A549 (cell line): ENCODE data around the gene IQCC. TPM values are rescaled to one million over a fixed set of nuclear protein-coding genes. Genes with fewer than 3 reads are reported as not detected.

ENCODE experiments used
- ATAC-seq, 2 experiments: fragments of 200-7000 bp in 1 of 2; fragments of >200 bp in 1 of 2; cut with Nextera tagmentation in 1 of 2; cut with Tn5 transposase in 1 of 2; 3 replicates each; pipeline versions ENCODE4 v1.8.0 to v1.9.1; 2018 to 2020; ENCODE audit warnings: mild to moderate bottlenecking in 1 of 2, moderate library complexity in 1 of 2
- CTCF ChIA-PET: fragments of 300-600 bp; sonication (Branson Sonifier 250); formaldehyde crosslinking; extraction: SDS; loops from one replicate; lab custom pipeline; 2021; ENCODE audit warnings: antibody characterized with exemption, inconsistent platforms; lab: Yijun Ruan, JAX
- POLR2A ChIA-PET: fragments of 350-600 bp; formaldehyde crosslinking; extraction: SDS; loops from one replicate; lab custom pipeline; 2021; ENCODE audit warnings: antibody characterized with exemption, inconsistent platforms; lab: Yijun Ruan, JAX
- DNase-seq, 2 experiments: peaks; one replicate each; pipeline versions ENCODE4 v3.0.0 to v3.0.0-alpha.2; 2011 to 2016; ENCODE audit warnings: low read depth in 1 of 2, low spot score in 1 of 2
- FAIRE-seq: peaks from 2 replicates; lab custom pipeline; 2011; peaks lifted over from hg19 to GRCh38; lab: Jason Lieb, UNC
- H3K27ac ChIP-seq, 2 experiments: fragments of >200 bp; sonication (Bioruptor Twin); formaldehyde crosslinking; 3 replicates each; pipeline ENCODE4 v1.5.1; 2016 to 2017
- H3K4me1 ChIP-seq: fragments of >200 bp; sonication (Bioruptor Twin); formaldehyde crosslinking; 3 replicates; pipeline ENCODE4 v1.6.1; 2016
- H3K4me2 ChIP-seq: fragments of >200 bp; sonication (Bioruptor Twin); formaldehyde crosslinking; 3 replicates; pipeline ENCODE4 v1.6.1; 2016
- H3K4me3 ChIP-seq: fragments of >200 bp; sonication (Bioruptor Twin); formaldehyde crosslinking; 3 replicates; pipeline ENCODE4 v1.5.1; 2016
- H3K9me3 ChIP-seq: fragments of >200 bp; sonication (Bioruptor Twin); formaldehyde crosslinking; 3 replicates; pipeline ENCODE4 v1.6.1; 2016
- ATOH8 ChIP-seq: fragments of 250-450 bp; sonication (Bioruptor Pico); IDR thresholded peaks from 2 replicates; pipeline ENCODE4 v1.5.0; 2020; ENCODE audit warnings: low read depth, mild to moderate bottlenecking, moderate library complexity
- BCL3 ChIP-seq: fragments of >200 bp; sonication (Bioruptor Twin); formaldehyde crosslinking; IDR thresholded peaks from 3 replicates; pipeline ENCODE4 v1.6.1; 2016
- CBX2 ChIP-seq: fragments of 200-600 bp; sonication (generic); IDR thresholded peaks from 2 replicates; pipeline ENCODE4 v1.6.1; 2016; ENCODE audit warnings: low read depth, mild to moderate bottlenecking, borderline replicate concordance
- CHD2 ChIP-seq: fragments of 150-350 bp; IDR thresholded peaks from 2 replicates; pipeline ENCODE4 v1.6.1; 2014; ENCODE audit warnings: low read length; ENCODE audit not compliant: partially characterized antibody
- CTCF ChIP-seq: fragments of >200 bp; sonication (Bioruptor Twin); formaldehyde crosslinking; IDR thresholded peaks from 3 replicates; pipeline ENCODE4 v1.5.1; 2016
- EHF ChIP-seq: fragments of 250-450 bp; sonication (Bioruptor Pico); IDR thresholded peaks from 2 replicates; pipeline ENCODE4 v1.5.0; 2020; ENCODE audit warnings: mild to moderate bottlenecking
- EHMT2 ChIP-seq: fragments of 200-600 bp; sonication (generic); IDR thresholded peaks from 2 replicates; pipeline ENCODE4 v1.6.1; 2016; ENCODE audit warnings: antibody characterized with exemption, low read depth, mild to moderate bottlenecking, moderate library complexity
- EP300 ChIP-seq, 2 experiments: fragments of >200 bp; sonication (Bioruptor Twin); formaldehyde crosslinking; IDR thresholded peaks; 2 replicates in 1 of 2; 3 replicates in 1 of 2; pipeline ENCODE4 v1.6.1; 2016 to 2017
- ESRRA ChIP-seq: fragments of 150-350 bp; IDR thresholded peaks from 2 replicates; pipeline ENCODE4 v1.6.1; 2014; ENCODE audit warnings: mild to moderate bottlenecking, low read length, borderline replicate concordance
- HOXA7 ChIP-seq: fragments of 250-450 bp; sonication (Bioruptor Pico); IDR thresholded peaks from 2 replicates; pipeline ENCODE4 v1.5.0; 2020; ENCODE audit warnings: mild to moderate bottlenecking, moderate library complexity
- HOXB13 ChIP-seq: fragments of 250-450 bp; sonication (Bioruptor Pico); IDR thresholded peaks from 2 replicates; pipeline ENCODE4 v1.5.0; 2020; ENCODE audit warnings: low read depth, mild to moderate bottlenecking, moderate library complexity
- HOXB5 ChIP-seq: fragments of 250-450 bp; sonication (Bioruptor Pico); IDR thresholded peaks from 2 replicates; pipeline ENCODE4 v1.5.0; 2020; ENCODE audit warnings: mild to moderate bottlenecking, moderate library complexity
- KDM1A ChIP-seq: fragments of 200-600 bp; sonication (generic); IDR thresholded peaks from 2 replicates; pipeline ENCODE4 v1.6.1; 2016; ENCODE audit warnings: low read depth, mild to moderate bottlenecking
- KDM5A ChIP-seq: fragments of 200-600 bp; sonication (generic); IDR thresholded peaks from 2 replicates; pipeline ENCODE4 v1.6.1; 2016; ENCODE audit warnings: antibody characterized with exemption, mild to moderate bottlenecking
- MAX ChIP-seq: IDR thresholded peaks from 2 replicates; pipeline ENCODE4 v1.6.1; 2012
- MYC ChIP-seq: IDR thresholded peaks from 2 replicates; pipeline ENCODE4 v1.6.1; 2012; ENCODE audit warnings: mild to moderate bottlenecking, inconsistent platforms, low read length, improper control_type of control experiment, borderline replicate concordance
- NFE2L2 ChIP-seq: fragments of 150-350 bp; conservative IDR thresholded peaks from 2 replicates; pipeline ENCODE4 v1.6.1; 2014; ENCODE audit warnings: low read length
- NPAS2 ChIP-seq: fragments of 250-450 bp; sonication (Bioruptor Pico); IDR thresholded peaks from 2 replicates; pipeline ENCODE4 v1.8.0; 2022; ENCODE audit warnings: mild to moderate bottlenecking, moderate library complexity, borderline replicate concordance
- NR3C1 ChIP-seq: fragments of >200 bp; sonication (Bioruptor Twin); formaldehyde crosslinking; IDR thresholded peaks from 3 replicates; pipeline ENCODE4 v1.6.1; 2017
- PHF8 ChIP-seq: fragments of 200-600 bp; sonication (generic); IDR thresholded peaks from 2 replicates; pipeline ENCODE4 v1.6.1; 2016; ENCODE audit warnings: low read depth, mild to moderate bottlenecking, antibody characterized with exemption, moderate library complexity, borderline replicate concordance
- RCOR1 ChIP-seq: fragments of 150-350 bp; IDR thresholded peaks from 2 replicates; pipeline ENCODE4 v1.6.1; 2014; ENCODE audit warnings: antibody characterized with exemption, low read length, low read depth
- RFX5 ChIP-seq: fragments of 450-650 bp; IDR thresholded peaks from 2 replicates; pipeline ENCODE4 v1.7.1; 2014; ENCODE audit warnings: antibody characterized with exemption, mild to moderate bottlenecking, moderate library complexity
- SREBF2 ChIP-seq: fragments of 450-650 bp; IDR thresholded peaks from 2 replicates; pipeline ENCODE4 v1.6.1; 2014; ENCODE audit warnings: mild to moderate bottlenecking, moderate library complexity
- TFCP2L1 ChIP-seq: fragments of 250-450 bp; sonication (Bioruptor Pico); IDR thresholded peaks from 2 replicates; pipeline ENCODE4 v1.5.0; 2021; ENCODE audit warnings: mild to moderate bottlenecking
- TP53 ChIP-seq: fragments of 250-450 bp; sonication (Bioruptor Pico); IDR thresholded peaks from 2 replicates; pipeline ENCODE4 v1.5.0; 2021; ENCODE audit warnings: mild to moderate bottlenecking, moderate library complexity
- ZC3H11A ChIP-seq: fragments of 450-650 bp; IDR thresholded peaks from 2 replicates; pipeline ENCODE4 v1.6.1; 2014; ENCODE audit warnings: antibody characterized with exemption, mild to moderate bottlenecking
- WGBS: methylation state at CpG from one replicate; pipeline ENCODE4 v1.1.6; 2017; ENCODE audit errors: missing lambda C conversion rate; 5-methylcytosine and 5-hydroxymethylcytosine counted together
- polyA plus RNA-seq, 4 experiments: library from polyadenylated mRNA; depleted of rRNA in 3 of 4; stranded (reverse); fragments of >200 nt; fragmentation: RNase III in 1 of 4; extraction: RNeasy Plus Mini Kit Qiagen cat#74134 plus additional on column Dnase treatment in 1 of 4; gene quantifications; 2 replicates in 3 of 4; 3 replicates in 1 of 4; pipeline ENCODE4 v1.2.3, GENCODE V29; 2011 to 2017
- TF ChIP-seq, protein P1 (sequence below): fragments of 150-350 bp; IDR thresholded peaks from 2 replicates; pipeline ENCODE4 v1.6.1; 2014; ENCODE audit warnings: low read depth, mild to moderate bottlenecking, low read length
- TF ChIP-seq, protein P2 (sequence below): fragments of 200-600 bp; sonication (generic); IDR thresholded peaks from 2 replicates; pipeline ENCODE4 v1.6.1; 2016; ENCODE audit warnings: antibody characterized with exemption, mild to moderate bottlenecking, moderate library complexity

Gene IQCC
- polyA plus RNA-seq, 2 of the 4 experiments (the other 2 are of a cell fraction), result 1.6 to 2.0 TPM

DNA sequence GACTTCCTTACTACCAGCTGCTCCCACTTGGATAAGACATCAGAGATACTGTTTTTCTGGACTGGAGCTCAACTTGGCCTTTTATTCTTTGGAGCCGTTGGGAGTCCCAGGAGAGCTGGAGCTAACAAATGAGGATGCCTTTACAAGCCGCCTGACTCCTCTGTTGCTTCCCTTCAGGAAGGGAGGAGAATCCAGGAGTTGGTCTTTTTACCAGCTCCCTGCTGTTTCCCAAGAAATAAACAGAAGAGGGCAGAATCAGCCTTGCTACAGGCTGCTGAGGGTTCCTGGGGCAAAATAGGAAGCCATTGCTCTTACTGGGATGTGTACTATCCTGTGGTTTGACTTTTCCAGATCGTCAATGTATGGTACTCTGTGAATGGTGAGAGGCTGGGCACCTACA is 18.2 kb downstream of the IQCC start:
- DNase-seq (no peak), ATAC-seq (no peak), FAIRE-seq (no peak)
- H3K9me3 ChIP-seq, result no peaks in the 10 kb centered on the region
- H3K4me2 ChIP-seq, result peak overlapping the region; percentile 75
- CTCF ChIA-PET, result interaction anchor here (1.2 to 5.3 kb wide), 3 partner anchors 8 to 93 kb away, joined by 3 to 30 read pairs (median 7); partner anchors contain the start of gene FAM167B
- POLR2A ChIA-PET, result interaction anchor here (0.9 kb wide), 1 partner anchor 17 kb away, joined by 3 read pairs; no protein-coding TSS in a partner anchor
- H3K27ac ChIP-seq, result peak overlapping the region; percentile 27 to 97; a peak in 3 of 6 replicates
- WGBS, result 90% methylated on average over 3 of the region's 3 CpGs
- peak overlapping the region; percentile 86 for H3K4me3 ChIP-seq
- peaks cover 18% of the 10 kb centered on the region for H3K4me1 ChIP-seq
- no peak for TF ChIP-seq ATOH8 (CRISPR knock-in tag)
- TF ChIP-seq RCOR1, result no peak
- TF ChIP-seq NPAS2, result no peak
- TF ChIP-seq BCL3, result no peak
- TF ChIP-seq HOXA7 (CRISPR knock-in tag), result no peak
- TF ChIP-seq, protein P1, sequence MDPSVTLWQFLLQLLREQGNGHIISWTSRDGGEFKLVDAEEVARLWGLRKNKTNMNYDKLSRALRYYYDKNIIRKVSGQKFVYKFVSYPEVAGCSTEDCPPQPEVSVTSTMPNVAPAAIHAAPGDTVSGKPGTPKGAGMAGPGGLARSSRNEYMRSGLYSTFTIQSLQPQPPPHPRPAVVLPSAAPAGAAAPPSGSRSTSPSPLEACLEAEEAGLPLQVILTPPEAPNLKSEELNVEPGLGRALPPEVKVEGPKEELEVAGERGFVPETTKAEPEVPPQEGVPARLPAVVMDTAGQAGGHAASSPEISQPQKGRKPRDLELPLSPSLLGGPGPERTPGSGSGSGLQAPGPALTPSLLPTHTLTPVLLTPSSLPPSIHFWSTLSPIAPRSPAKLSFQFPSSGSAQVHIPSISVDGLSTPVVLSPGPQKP, result no peak
- TF ChIP-seq MAX, result no peak
- no peak for TF ChIP-seq EHMT2
- TF ChIP-seq NR3C1, result no peak
- no peak for TF ChIP-seq EHF (CRISPR knock-in tag)
- TF ChIP-seq SREBF2, result no peak
- TF ChIP-seq RFX5, result no peak
- TF ChIP-seq HOXB13 (CRISPR knock-in tag), result no peak
- no peak for TF ChIP-seq CTCF
- TF ChIP-seq CBX2, result no peak
- TF ChIP-seq EP300 (IDR thresholded peaks at IDR 0.05), result no peak
- no peak for TF ChIP-seq TP53 (CRISPR knock-in tag)

- peaks cover 18% of the 10 kb centered on the region for H3K4me1 ChIP-seq
- WGBS, result 99% methylated on average over 4 of the region's 4 CpGs
- no peak for FAIRE-seq
- ChIA-PET POLR2A (no interaction called here), CTCF (interaction anchor here (0.7 to 5.3 kb wide), 4 partner anchors 8 to 92 kb away, joined by 3 to 30 read pairs (median 5); partner anchors contain the start of gene FAM167B)
- H3K9me3 ChIP-seq, result no peaks in the 10 kb centered on the region
- no peak for ATAC-seq
- no peak overlapping the region for H3K4me2 ChIP-seq
- no peak overlapping the region for H3K4me3 ChIP-seq
- H3K27ac ChIP-seq, result no peak overlapping the region
- DNase-seq, result no peak
- TF ChIP-seq MYC (no peak), EHF (CRISPR knock-in tag) (no peak), PHF8 (no peak), ZC3H11A (no peak), EP300 (IDR thresholded peaks at IDR 0.05) (no peak), ESRRA (no peak), TFCP2L1 (CRISPR knock-in tag) (no peak), NFE2L2 (no peak), KDM5A (no peak), MAX (no peak), KDM1A (no peak), CHD2 (no peak), CBX2 (no peak), SREBF2 (no peak), HOXB5 (CRISPR knock-in tag) (no peak)
- TF ChIP-seq, protein P2, sequence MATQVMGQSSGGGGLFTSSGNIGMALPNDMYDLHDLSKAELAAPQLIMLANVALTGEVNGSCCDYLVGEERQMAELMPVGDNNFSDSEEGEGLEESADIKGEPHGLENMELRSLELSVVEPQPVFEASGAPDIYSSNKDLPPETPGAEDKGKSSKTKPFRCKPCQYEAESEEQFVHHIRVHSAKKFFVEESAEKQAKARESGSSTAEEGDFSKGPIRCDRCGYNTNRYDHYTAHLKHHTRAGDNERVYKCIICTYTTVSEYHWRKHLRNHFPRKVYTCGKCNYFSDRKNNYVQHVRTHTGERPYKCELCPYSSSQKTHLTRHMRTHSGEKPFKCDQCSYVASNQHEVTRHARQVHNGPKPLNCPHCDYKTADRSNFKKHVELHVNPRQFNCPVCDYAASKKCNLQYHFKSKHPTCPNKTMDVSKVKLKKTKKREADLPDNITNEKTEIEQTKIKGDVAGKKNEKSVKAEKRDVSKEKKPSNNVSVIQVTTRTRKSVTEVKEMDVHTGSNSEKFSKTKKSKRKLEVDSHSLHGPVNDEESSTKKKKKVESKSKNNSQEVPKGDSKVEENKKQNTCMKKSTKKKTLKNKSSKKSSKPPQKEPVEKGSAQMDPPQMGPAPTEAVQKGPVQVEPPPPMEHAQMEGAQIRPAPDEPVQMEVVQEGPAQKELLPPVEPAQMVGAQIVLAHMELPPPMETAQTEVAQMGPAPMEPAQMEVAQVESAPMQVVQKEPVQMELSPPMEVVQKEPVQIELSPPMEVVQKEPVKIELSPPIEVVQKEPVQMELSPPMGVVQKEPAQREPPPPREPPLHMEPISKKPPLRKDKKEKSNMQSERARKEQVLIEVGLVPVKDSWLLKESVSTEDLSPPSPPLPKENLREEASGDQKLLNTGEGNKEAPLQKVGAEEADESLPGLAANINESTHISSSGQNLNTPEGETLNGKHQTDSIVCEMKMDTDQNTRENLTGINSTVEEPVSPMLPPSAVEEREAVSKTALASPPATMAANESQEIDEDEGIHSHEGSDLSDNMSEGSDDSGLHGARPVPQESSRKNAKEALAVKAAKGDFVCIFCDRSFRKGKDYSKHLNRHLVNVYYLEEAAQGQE, result no peak
Measured at GRCh38 chr1:32224285-32224684, 18.8 kb downstream of the IQCC start.
